ENCODE data around the gene C16orf78. TPM values are rescaled to one million over a fixed set of nuclear protein-coding genes. Genes with fewer than 3 reads are reported as not detected.

C16orf78 gene
- total RNA-seq, 4 donors from 2014 or later, result not detected

DNA sequence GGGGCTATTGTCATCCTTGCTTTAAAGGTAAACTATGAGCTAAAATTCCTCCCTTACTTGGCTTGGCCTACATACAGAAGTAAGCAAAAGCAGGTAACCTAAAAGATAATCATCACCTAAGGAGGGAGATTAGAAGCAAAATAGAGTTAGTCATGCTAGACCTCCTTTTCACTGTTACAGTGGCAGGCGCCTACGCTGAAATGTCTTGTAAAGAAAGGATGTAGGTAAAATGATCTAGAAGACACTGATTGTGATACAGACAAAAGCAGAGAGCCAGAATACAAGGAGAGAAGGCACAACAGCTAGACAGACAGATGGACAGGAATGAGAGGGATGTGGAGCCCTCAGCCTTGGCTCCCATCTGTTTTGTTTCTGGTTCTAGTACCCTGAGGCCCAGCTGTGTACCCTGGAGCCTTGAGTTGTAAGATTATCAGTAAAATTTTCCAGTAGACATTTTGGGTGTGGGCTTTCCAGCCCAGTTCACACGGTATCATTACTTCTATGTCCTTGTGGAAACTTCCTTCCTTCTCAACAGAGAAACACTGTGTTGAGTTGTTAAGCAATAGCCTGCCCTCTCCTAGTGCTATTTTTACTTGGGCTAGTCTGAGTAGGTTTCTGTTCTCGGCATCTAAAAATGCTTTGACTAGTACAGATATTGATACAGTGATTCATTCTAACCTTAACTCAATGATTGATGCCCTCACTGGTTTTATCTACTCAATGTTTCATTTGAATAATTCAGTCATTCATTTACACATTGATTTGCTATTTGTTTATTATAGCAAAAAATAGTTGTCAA lies 7.7 kb upstream of the C16orf78 start:
- no peak for ATAC-seq (ENCODE audit: low FRiP score)
- no peak for DNase-seq (ENCODE audit: low spot score)
- TF ChIP-seq CTCF (IDR thresholded peaks at IDR 0.05), result no peak

DNA sequence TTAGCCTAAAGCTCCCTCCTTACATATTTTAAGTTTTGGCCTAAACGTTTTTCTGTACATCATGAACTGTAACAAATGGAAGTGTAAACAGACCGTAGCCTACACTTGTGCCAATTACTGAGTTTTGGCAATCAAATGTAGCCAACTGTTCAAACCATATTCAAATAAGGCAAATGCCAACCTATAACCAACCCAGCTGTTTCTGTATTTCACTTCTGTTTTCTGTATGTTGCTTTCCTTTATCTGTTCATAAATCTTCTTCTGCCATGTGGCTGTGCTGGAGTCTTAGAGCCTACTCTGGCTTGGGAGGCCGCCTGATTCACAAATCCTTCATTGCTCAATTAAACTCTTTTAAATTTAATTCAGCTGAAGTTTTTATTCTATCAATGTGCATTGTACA lies 6.9 kb upstream of the C16orf78 start:
- DNase-seq (ENCODE audit: low spot score) (no peak), ATAC-seq (ENCODE audit: low FRiP score) (no peak)
- TF ChIP-seq CTCF (IDR thresholded peaks at IDR 0.05), result no peak

- DNase-seq (ENCODE audit: low spot score) (no peak), ATAC-seq (ENCODE audit: low FRiP score) (no peak)
- TF ChIP-seq CTCF (IDR thresholded peaks at IDR 0.05), result no peak
These were observed 3.7 kb upstream of the C16orf78 start for GRCh38 chr16:49369651-49370611.

DNA sequence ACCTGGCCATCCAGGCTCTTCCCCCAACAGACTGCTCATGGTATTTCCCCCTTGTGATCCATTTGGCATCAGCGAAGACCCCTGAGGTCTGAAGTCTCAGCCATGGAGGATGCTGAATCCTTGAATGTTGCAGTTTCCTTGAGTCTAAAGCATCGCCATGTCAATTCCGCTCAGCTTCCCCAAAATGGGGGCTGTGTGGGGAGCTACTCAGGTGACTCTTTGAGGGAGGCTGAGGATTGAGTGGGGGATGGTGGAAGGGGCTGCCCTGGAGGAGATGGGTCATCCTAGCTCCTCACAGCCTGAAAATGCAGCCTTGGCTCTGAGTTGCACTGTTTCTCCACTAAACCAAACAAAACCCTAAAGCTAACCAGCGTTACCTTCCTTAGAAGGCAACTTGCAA lies 2.6 kb downstream of the C16orf78 start:
- no peak for DNase-seq (ENCODE audit: low spot score)
- no peak for TF ChIP-seq CTCF (IDR thresholded peaks at IDR 0.05)
- ATAC-seq (ENCODE audit: low FRiP score), result no peak

DNA sequence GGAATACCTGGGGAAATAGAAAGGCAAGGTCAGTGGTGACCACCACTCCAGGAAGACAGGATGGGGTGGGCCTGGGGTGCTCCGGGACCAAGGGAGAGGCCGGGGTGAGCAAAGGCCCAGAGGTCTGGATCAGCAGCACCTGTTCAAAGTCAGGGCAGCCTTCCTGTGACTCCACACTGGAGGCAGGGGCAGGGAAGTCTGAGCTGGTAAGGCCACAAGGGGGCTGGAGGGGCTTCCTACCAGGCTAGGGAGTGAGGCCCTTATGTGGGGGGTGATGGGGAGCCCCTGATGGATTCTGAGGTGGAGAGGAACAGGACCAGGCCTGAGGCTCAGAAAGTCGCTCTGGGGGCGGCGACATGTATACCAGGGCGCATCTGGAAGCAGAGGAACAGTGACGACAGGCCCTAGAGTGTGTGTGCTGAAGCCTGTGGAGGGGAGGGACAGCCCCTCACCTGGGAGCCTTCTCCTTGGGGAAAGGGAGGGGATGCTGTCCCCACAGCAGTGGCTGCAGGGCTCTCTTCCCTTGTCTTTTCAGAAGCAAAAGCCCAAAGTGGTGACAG lies 3.7 kb downstream of the C16orf78 start:
- ATAC-seq (ENCODE audit: low FRiP score) (no peak), DNase-seq (ENCODE audit: low spot score) (no peak)
- no peak for TF ChIP-seq CTCF (IDR thresholded peaks at IDR 0.05)

GRCh38 chr16:49378238-49378637 lies 4.6 kb downstream of the C16orf78 start:
- ATAC-seq (ENCODE audit: low FRiP score) (no peak), DNase-seq (ENCODE audit: low spot score) (no peak)
- no peak for TF ChIP-seq CTCF (IDR thresholded peaks at IDR 0.05)
